Fibroblast of upper back skin (primary cell): Measurements from ENCODE around the gene SP1.
A peak's percentile ranks its signal among the peaks of the same experiment; 100 is the strongest.

Experiments used
- DNase-seq: peaks from one replicate; pipeline ENCODE4 v3.0.0-alpha.2; 2013

SP1 gene

DNA sequence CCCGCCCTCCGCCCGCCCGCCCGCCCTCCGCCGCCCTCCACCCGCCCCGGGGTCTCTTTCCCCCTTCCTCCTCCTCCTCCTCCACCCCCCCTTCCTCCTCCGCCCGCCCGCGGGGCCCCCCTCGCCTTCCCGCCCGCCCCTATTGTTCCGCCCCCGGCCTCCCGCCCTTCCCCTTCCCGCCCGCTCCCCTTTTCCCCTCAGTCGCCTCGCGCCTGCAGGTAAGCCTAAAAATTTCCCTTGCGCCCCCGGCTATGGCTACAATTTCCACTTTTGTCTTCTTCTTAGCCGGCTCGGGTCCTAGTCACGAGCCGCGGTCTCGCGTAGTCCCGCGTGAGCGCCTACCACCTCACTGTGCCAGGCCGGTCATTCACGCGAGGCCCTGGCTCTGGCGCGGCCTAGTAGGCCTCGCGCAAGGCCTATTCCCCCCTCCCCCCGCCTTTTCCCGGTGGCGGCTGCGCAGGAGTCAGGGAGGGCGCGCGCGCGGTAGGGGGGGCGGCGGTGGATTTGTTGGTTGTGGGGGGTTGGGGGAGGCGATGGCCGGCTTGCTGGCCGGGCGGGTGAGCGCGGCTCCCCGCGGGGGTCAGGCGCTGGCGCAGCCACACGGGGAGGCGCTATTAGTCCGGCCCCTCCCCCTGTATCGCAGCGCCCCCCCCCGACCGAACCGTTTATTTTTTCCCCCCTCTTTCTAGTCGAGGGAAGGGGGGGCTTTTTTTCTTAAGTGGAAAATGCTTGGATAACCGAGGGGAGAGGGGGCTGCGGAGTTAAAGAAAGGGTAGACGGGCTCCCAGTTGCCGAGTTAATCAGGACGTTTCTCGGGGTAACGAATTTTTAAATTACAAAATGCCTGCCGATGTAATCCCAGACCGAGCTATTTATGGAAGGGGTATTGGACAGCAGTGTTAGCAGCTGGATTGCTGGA is 72.4 kb downstream of the SP1 start:
- DNase-seq, result peak; percentile 86

DNA sequence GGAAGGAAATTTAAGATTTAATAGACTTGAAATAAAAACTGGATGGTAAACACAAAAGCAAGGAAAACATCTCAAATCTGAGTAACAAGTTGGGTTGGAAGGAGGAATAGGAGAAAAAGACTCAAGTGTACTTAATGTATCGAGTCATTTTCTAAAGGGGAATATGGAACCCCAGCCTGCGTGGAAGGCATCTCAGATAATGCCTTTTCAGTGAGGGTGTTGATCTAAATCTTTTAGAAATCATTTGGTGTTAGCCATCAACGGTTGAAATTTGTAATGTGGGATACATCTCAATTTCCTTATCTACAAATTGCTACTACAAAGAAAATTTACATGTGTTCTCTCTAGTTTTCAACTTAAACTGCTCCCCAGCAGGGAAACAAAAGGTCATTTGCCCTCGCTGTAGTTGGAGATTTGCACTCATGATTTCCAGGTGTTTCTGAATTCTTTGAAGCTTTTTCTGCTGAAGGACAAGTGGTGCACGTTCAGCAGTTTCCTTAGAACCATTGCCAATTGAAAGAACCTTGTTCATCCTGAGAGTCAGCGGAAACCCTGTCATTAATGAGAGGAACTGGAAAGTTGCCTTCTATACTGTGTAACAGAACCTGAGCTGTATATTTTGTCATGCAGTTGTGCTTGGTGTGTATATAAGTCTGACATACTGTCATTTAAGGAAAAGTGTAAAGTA is 74.1 kb downstream of the SP1 start:
- no peak for DNase-seq

DNA sequence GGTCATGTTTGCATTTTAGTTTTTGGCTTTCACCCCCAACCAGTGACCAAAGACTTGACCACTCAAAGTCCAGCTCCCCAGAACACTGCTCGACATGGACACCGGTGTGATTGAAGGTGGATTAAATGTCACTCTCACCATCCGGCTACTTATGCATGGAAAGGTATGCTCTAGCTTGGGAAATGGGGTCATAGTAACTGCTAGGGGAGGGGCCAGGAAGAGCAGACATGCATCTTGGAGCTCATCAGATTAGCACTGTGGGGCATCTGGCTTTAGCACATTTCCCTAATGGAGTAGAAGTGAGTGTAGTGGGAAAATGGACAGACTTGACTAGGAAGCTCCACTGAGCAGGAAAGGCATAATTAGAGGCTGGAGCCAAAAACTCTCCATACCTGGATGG is 74.7 kb downstream of the SP1 start:
- DNase-seq, result no peak

DNA sequence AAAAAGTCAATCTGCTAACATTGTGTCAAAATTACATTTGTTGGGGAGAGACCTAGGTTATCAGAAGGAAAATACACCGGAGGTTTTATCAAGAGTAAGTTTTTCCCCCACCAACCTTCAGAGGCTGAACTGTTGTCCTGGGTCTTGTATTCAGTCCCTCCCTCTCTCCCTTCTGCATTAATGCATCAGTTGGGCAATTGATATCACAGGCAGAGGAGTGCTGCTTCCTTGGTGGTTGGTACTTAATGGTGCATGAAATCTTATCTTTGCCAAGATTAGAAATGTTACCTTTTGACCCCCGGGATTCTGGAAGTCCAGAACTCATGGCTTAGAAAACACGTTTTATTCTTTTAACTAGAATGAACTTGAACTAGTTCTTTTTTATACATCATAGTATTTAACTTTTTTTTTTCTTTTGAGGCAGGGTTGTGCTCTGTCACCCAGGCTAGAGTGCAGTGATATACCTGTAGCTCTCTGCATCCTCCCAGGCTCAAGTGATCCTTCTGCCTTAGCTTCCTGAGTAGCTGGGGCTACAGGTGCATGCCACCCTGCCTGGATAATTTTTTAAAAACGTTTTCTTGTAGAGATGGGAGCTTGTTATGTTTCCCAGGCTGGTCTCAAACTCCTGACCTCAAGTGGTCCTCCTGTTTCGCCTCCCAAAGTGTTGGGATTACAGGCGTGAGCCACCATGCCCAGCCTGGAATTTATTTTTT is 76.8 kb downstream of the SP1 start:
- no peak for DNase-seq

DNA sequence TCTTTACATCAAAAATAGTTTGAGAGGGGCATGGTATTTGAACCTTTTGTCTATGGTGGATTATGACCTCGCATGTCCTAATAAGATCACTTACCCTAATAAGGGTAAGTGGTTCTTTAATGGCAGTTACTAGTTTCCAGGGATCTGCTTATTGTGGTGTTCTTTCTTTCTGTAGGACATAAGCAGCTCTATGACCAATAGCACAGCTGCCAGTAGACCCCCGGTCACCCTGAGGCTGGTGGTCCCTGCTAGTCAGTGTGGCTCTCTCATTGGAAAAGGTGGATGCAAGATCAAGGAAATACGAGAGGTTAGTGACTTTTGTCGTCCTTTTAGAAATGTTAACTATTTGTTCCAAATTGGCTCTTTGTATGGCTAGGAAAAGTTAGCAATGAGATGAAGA is 79.1 kb downstream of the SP1 start:
- DNase-seq, result no peak

DNA sequence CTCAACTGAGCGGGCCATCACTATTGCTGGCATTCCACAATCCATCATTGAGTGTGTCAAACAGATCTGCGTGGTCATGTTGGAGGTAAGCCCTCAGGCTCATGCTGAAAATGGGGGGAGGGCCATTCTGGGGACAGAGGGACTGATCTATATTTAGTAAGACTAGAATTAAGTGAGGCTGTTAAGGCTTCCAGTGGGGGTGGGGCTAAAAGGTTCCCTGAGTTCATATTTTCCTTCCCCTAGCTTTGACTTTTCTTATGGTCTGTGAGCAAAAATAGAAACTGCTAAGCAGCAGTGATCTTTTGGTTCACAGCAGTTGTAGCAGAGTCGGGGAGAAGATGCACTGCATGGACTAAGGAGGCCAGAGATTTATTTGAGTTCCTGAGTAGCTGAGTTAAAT is 81.1 kb downstream of the SP1 start:
- DNase-seq, result no peak

DNA sequence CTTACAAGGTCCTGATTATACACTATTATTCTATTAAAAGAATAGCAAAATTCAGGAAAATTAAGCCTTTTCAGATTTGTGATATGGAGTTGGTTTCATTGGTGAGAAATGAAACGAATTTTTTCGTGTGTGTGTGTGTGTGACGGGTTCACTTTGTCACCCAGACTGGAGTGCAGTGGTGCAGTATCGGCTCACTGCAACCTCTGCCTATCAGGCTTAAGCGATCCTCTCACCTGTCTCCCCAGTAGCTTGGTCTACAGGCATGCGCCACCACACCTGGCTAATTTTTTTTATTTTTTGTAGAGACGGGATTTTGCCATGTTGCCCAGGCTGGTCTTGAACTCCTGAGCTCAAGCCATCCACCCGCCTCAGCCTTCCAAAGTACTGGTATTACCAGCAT is 81.6 kb downstream of the SP1 start:
- DNase-seq, result no peak

DNA sequence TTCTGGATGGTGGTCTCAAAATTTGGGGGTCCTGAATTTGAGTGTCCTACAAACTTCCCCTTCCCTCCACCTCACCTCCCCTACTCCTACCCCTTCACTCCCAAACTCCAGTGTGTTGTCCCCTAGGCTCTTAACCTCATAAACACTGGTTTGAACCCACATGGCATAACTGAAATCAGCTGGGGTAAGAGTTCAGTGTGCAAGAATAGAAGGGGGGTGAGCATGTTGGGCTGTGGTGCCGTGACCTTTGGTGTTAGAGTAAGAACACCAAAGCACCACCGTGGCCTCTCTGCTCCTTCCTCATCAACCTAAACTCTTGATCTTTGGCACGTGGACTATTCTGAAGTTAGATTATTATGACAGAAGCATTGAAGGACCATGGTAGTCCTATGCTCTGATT is 83.0 kb downstream of the SP1 start:
- no peak for DNase-seq

DNA sequence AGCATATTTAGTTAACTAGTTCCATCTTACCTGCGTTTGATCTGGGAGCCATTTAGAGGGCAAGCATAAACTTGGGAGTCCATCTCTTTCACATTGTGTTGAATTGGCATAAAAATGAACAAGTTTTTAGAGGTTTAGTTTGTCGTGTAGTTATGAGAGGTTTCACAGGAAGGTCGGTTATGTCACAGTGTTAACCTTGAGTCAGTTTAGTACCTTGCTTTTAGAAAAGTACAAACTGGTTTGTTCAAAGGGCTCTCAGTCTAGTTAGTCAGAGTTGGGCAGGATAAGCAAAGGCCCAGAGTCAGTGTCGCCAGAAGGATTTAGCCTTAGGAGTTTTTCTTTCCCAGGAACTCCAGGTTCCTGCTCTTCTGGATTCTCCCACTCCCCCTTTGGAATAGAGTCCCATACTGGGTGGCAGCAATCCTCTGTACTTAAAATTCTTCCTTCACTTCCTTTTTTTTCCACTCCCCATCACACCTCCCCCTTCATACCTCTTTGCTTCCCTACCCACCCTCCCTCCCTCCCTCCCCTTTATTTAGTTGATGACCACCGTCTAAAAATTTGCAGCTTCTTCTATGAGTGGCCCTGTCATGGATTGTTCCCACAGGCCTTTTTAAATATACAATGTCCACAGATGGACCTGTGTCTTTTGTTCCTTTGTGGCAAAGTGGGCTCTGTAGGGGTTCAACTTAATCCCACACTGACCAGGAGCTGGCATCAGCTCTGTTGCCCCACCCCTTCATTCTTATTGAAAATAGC is 84.0 kb downstream of the SP1 start:
- no peak for DNase-seq

DNA sequence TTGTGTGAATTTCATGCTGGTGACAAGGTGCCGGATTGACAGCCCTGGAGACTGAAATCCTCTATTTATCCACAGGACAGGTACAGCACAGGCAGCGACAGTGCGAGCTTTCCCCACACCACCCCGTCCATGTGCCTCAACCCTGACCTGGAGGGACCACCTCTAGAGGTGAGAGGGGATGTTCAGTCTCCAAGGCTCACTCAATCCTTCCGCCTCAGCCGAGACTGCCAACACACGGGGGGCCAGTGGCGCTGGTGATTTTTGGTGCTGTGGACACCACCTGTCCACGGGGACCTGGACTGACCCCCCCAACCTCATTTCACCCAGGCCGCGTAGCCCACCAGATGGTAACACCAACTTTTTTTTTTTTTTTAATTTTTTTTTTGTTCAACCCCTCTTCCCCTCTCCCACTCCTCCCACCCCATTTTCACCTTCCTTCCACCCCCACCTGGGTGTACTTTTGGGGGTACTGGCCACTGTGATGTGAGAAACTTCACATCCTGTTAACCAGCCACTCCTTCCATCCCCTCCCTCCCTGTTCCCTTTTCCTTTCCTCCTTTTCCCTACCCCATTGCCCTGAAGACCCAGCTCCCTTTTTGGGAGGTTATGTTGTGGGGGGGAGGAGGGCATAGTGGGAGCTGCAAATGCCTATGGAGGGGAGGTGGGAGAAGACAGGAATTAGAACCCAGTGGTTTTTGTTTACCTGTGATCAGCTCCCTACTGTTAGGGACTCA is 84.9 kb downstream of the SP1 start:
- DNase-seq, result no peak

DNA sequence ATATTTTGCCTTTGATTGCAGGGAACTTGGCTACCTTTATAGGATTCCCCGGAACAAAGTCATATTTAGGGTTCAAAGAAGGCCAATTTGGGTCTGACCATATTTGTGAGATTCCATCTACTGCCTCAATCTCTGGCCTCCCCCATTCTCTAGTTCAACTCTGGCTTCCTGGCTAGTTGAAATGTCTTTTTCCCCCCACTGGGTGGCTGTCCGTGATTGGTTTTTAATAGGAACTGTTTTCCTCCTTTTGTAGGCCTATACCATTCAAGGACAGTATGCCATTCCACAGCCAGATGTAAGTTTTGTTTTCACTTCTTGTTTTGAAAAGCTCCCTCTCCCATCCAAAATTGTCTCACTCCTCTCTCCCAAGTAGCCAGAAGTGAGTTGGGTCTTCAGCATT is 85.7 kb downstream of the SP1 start:
- DNase-seq, result no peak
